Measurements from ENCODE around the gene SSNA1.

- TF ChIP-seq EZH2 (IDR thresholded peaks at IDR 0.05) (no peak), POLR2AphosphoS5 (IDR thresholded peaks at IDR 0.05; ENCODE audit: borderline replicate concordance, low read depth, low read length) (no peak; the same call in 1 of the 2 replicates), FOXP2 (optimal IDR thresholded peaks at IDR 0.05; ENCODE audit: control extremely low read depth, extremely low read length, insufficient read depth) (no peak)
Observed at GRCh38 chr9:137175345-137175961, 13.0 kb upstream of the SSNA1 start.
